IPS DF 4.7 (cell line): ENCODE results near the gene PAK4.

Source experiments
- DNase-seq: peaks from one replicate; pipeline ENCODE4 v3.0.0-alpha.2; 2013; ENCODE audit warnings: low spot score; ENCODE audit errors: extremely low read depth

The PAK4 gene

GRCh38 chr19:39165857-39166256 is 40.3 kb downstream of the PAK4 start:
- DNase-seq = no peak

- no peak for DNase-seq
These were observed 41.2 kb downstream of the PAK4 start for GRCh38 chr19:39166571-39167391.

- no peak for DNase-seq
These were observed 42.1 kb downstream of the PAK4 start for GRCh38 chr19:39167461-39168257.

GRCh38 chr19:39168258-39169142 is 42.9 kb downstream of the PAK4 start:
- no peak for DNase-seq

GRCh38 chr19:39169143-39169810 is 43.7 kb downstream of the PAK4 start:
- no peak for DNase-seq

GRCh38 chr19:39170386-39171231 is 45.0 kb downstream of the PAK4 start:
- DNase-seq = no peak

GRCh38 chr19:39171479-39172465 is 46.2 kb downstream of the PAK4 start:
- DNase-seq = no peak

GRCh38 chr19:39172700-39173501 is 47.3 kb downstream of the PAK4 start:
- DNase-seq = no peak

GRCh38 chr19:39173502-39173991 is 48.0 kb downstream of the PAK4 start:
- no peak for DNase-seq

GRCh38 chr19:39174142-39174541 is 48.6 kb downstream of the PAK4 start:
- DNase-seq = no peak

- no peak for DNase-seq
These were observed 49.3 kb downstream of the PAK4 start for GRCh38 chr19:39174558-39175544.

- no peak for DNase-seq
These were observed 50.0 kb downstream of the PAK4 start for GRCh38 chr19:39175564-39175963.

- DNase-seq = no peak
These were observed 51.6 kb downstream of the PAK4 start for GRCh38 chr19:39177110-39177699.

- no peak for DNase-seq
These were observed 52.1 kb downstream of the PAK4 start for GRCh38 chr19:39177736-39178135.

- DNase-seq = no peak
These were observed 52.9 kb downstream of the PAK4 start for GRCh38 chr19:39178296-39179006.

GRCh38 chr19:39179754-39180153 is 54.2 kb downstream of the PAK4 start:
- DNase-seq = no peak
